GM19372 (cell line): Measurements from ENCODE around the gene SPTLC2.
"Not testable (repeated sequence)": the region's sequence is repeated elsewhere in the genome, so short reads cannot be mapped to it uniquely, and the experiment has no call there.

Source experiments
- ATAC-seq: cut with Tn5 transposase; IDR thresholded peaks from one replicate; pipeline ENCODE4 v1.9.1; 2021; ENCODE audit warnings: mild to moderate bottlenecking, low read depth, moderate library complexity; ENCODE audit not compliant: unreplicated experiment

SPTLC2 gene

DNA sequence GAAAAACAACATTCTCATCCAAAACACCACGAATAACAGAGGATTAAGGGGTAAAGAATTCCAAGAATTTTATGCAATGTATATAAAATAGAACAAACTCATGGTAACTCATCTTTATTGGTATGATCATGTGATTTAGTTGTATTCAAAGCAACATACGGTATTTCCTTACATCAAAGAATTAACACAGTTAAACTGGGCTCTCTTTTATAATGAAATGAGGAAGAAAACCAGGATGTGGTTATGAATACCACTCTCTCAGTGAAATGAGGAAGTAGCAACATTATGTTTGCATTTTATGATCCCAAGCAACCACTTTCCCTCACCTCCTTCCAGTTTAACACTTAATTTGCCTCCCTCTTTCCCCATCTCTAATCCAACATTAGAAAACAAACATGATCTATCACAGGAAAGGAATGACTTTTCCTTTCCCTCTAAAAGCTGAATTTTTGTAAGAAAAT lies 22.9 kb downstream of the SPTLC2 start:
- peak; percentile 72 for ATAC-seq

- ATAC-seq = no peak
Observed at GRCh38 chr14:77590845-77591485, 25.5 kb downstream of the SPTLC2 start.

- ATAC-seq = no peak
Observed at GRCh38 chr14:77589099-77589498, 27.3 kb downstream of the SPTLC2 start.

- not testable (repeated sequence) for ATAC-seq
Observed at GRCh38 chr14:77588411-77589025, 27.9 kb downstream of the SPTLC2 start.

- ATAC-seq = no peak
Observed at GRCh38 chr14:77585385-77585784, 31.1 kb downstream of the SPTLC2 start.

- no peak for ATAC-seq
Observed at GRCh38 chr14:77584809-77585208, 31.6 kb downstream of the SPTLC2 start.

GRCh38 chr14:77583657-77584056 lies 32.8 kb downstream of the SPTLC2 start:
- ATAC-seq = no peak

GRCh38 chr14:77582511-77582910 lies 33.9 kb downstream of the SPTLC2 start:
- ATAC-seq = no peak

GRCh38 chr14:77580964-77581505 lies 35.4 kb downstream of the SPTLC2 start:
- peak; percentile 98 for ATAC-seq

GRCh38 chr14:77580477-77580876 lies 36.0 kb downstream of the SPTLC2 start:
- ATAC-seq = no peak

- no peak for ATAC-seq
Observed at GRCh38 chr14:77579780-77580179, 36.7 kb downstream of the SPTLC2 start.

DNA sequence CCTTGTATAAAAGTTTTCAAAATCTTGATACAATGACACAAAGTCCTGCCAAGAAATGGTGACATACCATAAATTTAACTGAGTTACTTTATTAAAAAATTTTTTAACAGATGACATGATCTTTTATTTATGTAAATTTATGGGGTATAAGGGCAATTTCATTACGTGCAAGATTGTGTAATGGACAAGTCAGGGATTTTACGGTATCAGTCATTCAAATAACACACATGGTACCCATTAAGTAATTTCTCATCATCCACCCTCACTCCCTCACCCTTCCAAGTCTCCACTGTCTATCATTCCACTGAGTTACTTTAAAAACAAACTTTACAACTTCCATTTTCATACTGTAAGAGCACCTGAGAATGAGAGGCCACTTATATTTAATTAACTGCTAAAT lies 37.4 kb downstream of the SPTLC2 start:
- ATAC-seq = no peak

DNA sequence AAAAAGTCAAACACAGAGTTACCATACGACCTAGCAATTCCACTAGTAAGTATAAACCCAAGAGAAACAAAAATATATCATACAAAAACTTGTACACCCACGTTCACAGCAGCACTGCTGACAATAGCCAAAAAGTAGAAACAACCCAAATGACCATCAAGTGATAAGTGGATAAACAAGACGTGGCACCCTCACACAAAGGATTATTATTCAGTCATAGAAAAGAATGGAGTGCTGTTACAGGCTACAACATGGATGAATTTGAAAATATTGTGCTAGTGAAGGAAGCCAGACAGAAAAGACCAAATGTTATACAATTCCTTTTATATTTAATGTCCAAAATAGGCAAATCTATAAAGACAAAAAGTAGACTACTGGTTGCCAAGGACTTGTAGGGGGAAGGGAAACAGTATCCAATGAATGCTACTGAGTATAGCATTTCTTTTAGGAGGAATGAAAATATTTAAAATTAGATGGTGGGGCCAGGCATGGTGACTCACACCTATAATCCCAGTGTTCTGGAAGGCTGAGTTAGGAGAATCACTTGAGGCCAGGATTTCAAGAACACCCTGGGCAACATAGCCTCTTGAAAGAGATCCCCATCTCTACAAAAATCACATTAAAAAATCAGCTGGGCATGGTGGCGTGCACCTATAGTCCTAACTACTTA lies 41.9 kb downstream of the SPTLC2 start:
- no peak for ATAC-seq

DNA sequence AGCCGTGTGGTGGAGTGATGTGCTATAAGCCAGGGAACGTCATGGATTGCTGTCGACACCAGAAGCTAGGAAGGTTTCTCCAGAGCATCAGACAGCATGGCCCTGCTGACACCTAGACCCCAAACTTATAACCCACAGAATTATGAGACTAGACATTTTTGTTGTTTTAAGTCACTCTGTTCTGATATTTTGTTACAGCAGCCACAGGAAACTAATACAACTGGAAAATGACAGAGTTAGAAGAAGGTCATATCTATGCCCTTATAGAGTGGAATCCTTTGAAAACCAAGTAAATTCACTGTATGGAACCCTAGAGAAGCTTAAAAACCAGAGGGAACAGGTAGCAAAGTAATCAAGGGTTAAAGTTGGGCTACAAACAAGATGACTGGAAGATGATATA lies 42.5 kb downstream of the SPTLC2 start:
- ATAC-seq = no peak

GRCh38 chr14:77570706-77571268 lies 45.6 kb downstream of the SPTLC2 start:
- no peak for ATAC-seq

DNA sequence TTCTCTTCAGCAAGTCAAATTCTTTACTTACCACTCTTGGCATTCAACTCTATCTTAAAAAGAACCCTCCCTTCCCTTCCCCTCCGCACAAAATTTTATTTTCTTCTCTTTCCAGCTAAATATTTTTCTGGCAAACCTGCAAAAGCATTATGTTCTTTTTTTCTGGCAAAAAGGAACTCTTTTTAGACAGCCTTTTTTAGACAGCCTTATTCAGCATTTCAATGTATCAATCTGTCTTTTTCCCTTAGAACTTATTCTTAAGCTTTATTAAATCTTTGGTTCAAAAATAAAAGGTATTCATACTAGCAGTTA lies 50.5 kb downstream of the SPTLC2 start:
- ATAC-seq = no peak

DNA sequence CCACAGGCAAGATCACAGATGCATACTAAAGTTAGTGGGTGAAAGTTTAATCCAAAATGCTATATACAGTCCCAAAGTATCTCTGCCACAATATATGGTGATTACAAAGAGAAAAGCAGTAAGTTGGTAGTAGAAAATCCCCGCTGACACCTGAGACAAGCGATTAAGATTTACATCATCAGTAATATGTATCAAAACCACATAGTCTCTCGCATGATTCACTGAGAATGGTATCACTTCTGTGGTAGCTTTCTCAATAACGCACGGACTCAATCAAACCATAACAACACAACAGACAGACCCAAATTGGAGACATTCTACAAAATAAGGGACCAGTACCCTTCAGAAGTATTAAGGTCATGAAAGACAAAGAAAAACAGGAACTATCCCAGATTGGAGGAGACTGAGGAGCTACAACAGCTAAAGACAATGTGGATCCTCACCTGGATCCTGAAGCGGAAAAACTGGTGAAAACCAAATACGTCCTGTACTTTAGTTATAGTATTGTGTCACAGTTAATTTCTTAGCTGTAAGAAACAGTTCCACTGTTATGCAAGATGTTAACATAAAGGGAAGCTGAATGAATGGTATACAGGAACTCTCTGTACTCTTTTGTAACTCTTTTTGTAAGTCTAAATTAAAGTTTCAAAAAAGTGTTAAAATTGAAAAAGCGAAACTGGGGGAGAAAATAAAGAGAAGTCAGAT lies 51.0 kb downstream of the SPTLC2 start:
- ATAC-seq = no peak

DNA sequence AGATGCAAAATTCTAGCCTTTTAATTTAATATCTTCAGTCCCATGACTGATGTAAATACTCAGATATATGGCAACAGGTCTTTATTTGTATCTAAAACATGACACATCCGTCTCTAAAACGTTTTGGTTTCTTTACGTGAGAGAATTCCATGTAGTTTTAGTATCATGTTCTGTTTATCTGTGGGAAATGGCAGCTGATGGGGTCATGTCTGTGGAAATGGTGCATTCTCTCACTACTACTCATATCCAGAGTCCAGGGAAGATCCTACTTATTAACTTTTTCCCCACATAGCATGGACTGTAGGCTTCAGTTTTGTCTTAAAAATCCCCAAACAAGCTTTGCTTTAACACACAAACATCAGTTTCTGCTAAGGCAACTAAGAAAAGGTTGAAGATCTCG lies 53.8 kb downstream of the SPTLC2 start:
- ATAC-seq = no peak

DNA sequence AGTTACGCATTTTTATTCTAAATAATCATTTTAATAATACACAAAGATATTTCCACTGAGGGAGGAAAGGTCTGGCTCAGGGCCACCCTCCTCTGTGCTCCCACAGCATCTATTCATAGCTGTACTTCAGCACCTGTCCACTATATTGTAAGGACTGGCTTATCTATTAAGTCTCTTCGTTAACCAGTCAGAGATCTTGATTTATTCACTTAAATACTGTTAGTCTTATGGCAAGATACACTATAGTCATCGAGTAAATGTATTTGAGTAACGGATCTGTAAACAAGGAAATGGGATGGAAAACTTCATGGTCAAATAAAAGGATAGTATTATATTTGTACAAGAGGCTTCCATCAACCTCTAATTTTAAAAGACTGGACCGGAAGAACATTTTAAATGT lies 54.6 kb downstream of the SPTLC2 start:
- no peak for ATAC-seq

- ATAC-seq = no peak
Observed at GRCh38 chr14:77559381-77559780, 57.1 kb downstream of the SPTLC2 start.

GRCh38 chr14:77557391-77557790 lies 59.0 kb downstream of the SPTLC2 start:
- ATAC-seq = no peak
